HepG2 (cell line): ENCODE data around the gene PRSS33. TPM values are rescaled to one million over a fixed set of nuclear protein-coding genes. Genes with fewer than 3 reads are reported as not detected.

Source experiments
- ARID5B ChIP-seq: IDR thresholded peaks from 2 replicates; pipeline ENCODE4 v1.4.0; 2020; ENCODE audit warnings: mild to moderate bottlenecking, missing genetic modification reagents
- ATF5 ChIP-seq: sonication (generic); formaldehyde crosslinking; IDR thresholded peaks from 2 replicates; pipeline ENCODE4 v1.4.0; 2020; ENCODE audit warnings: mild to moderate bottlenecking, low read depth, missing genetic modification reagents
- ELF4 ChIP-seq: sonication (generic); formaldehyde crosslinking; IDR thresholded peaks from 2 replicates; pipeline ENCODE4 v1.5.0; 2020; ENCODE audit warnings: missing genetic modification reagents, mild to moderate bottlenecking, moderate library complexity, borderline replicate concordance
- HNRNPLL ChIP-seq: fragments of 200-400 bp; formaldehyde crosslinking; IDR thresholded peaks from 2 replicates; pipeline ENCODE4 v1.6.1; 2017; ENCODE audit warnings: mild to moderate bottlenecking, low read depth, low read length; ENCODE audit not compliant: poor library complexity, severe bottlenecking
- IRF9 ChIP-seq: sonication (generic); formaldehyde crosslinking; IDR thresholded peaks from 2 replicates; pipeline ENCODE4 v1.8.0; 2022; ENCODE audit warnings: missing genetic modification reagents, mild to moderate bottlenecking, borderline replicate concordance
- JDP2 ChIP-seq: sonication (generic); formaldehyde crosslinking; IDR thresholded peaks from 2 replicates; pipeline ENCODE4 v1.8.1; 2022; ENCODE audit warnings: missing genetic modification reagents, borderline replicate concordance
- KAT2B ChIP-seq: fragments of 150-350 bp; IDR thresholded peaks from 2 replicates; pipeline ENCODE4 v1.6.1; 2014; ENCODE audit warnings: low read depth, low read length, borderline replicate concordance
- KLF15 ChIP-seq: sonication (generic); formaldehyde crosslinking; IDR thresholded peaks from 2 replicates; pipeline ENCODE4 v1.8.1; 2023; ENCODE audit warnings: borderline replicate concordance, mild to moderate bottlenecking, inconsistent platforms, missing genetic modification reagents, mixed read lengths
- LBX2 ChIP-seq: sonication (generic); formaldehyde crosslinking; IDR thresholded peaks from 2 replicates; pipeline ENCODE4 v1.5.0; 2020; ENCODE audit warnings: missing genetic modification reagents, mild to moderate bottlenecking, borderline replicate concordance
- PHB2 ChIP-seq: fragments of 450-650 bp; IDR thresholded peaks from 2 replicates; pipeline ENCODE4 v1.6.1; 2018; ENCODE audit not compliant: partially characterized antibody
- RFX3 ChIP-seq: IDR thresholded peaks from 2 replicates; pipeline ENCODE4 v1.6.1; 2016; ENCODE audit warnings: missing biosample characterization, missing genetic modification reagents
- SIX1 ChIP-seq: sonication (generic); formaldehyde crosslinking; IDR thresholded peaks from 2 replicates; pipeline ENCODE4 v1.4.0; 2020; ENCODE audit warnings: missing genetic modification reagents, borderline replicate concordance
- SSRP1 ChIP-seq: IDR thresholded peaks from 2 replicates; pipeline ENCODE4 v1.6.1; 2016; ENCODE audit warnings: control low read depth
- ZC3H4 ChIP-seq: sonication (generic); formaldehyde crosslinking; IDR thresholded peaks from 2 replicates; pipeline ENCODE4 v1.4.0; 2020; ENCODE audit warnings: missing genetic modification reagents, borderline replicate concordance
- ZKSCAN5 ChIP-seq: sonication (generic); formaldehyde crosslinking; IDR thresholded peaks from 2 replicates; pipeline ENCODE4 v1.5.1; 2020; ENCODE audit warnings: mild to moderate bottlenecking, missing genetic modification reagents
- ZNF121 ChIP-seq: sonication (generic); formaldehyde crosslinking; IDR thresholded peaks from 2 replicates; pipeline ENCODE4 v1.5.0; 2020; ENCODE audit warnings: mild to moderate bottlenecking, missing genetic modification reagents
- ZNF235 ChIP-seq: sonication (generic); formaldehyde crosslinking; IDR thresholded peaks from 2 replicates; pipeline ENCODE4 v1.8.1; 2023; ENCODE audit warnings: mild to moderate bottlenecking, missing genetic modification reagents, borderline replicate concordance
- ZNF746 ChIP-seq: sonication (generic); formaldehyde crosslinking; IDR thresholded peaks from 2 replicates; pipeline ENCODE4 v1.8.0; 2022; ENCODE audit warnings: mild to moderate bottlenecking, missing genetic modification reagents
- ZNF879 ChIP-seq: sonication (generic); formaldehyde crosslinking; IDR thresholded peaks from 2 replicates; pipeline ENCODE4 v1.8.1; 2023; ENCODE audit warnings: missing genetic modification reagents
- polyA plus RNA-seq, 8 experiments: library from polyadenylated mRNA; depleted of rRNA in 3 of 8; stranded (reverse) in 7 of 8; unstranded in 1 of 8; fragments of >200 nt; fragmentation: Illumina TruSeq in 4 of 8; extraction: Trizol in 4 of 8; gene quantifications; 2 replicates each; pipeline versions ENCODE4 v1.2.1 to v1.2.3, GENCODE V29; 2011 to 2016; ENCODE audit warnings: low read depth in 4 of 8, missing spikeins in 1 of 8, mixed read lengths in 1 of 8; ENCODE audit not compliant: insufficient read depth in 1 of 8
- total RNA-seq, 5 experiments: library from RNA; depleted of rRNA; stranded (reverse); fragments of >200 nt; fragmentation: Illumina TruSeq; extraction: Trizol; gene quantifications; 2 replicates each; pipeline ENCODE4 v1.2.3, GENCODE V29; 2016; ENCODE audit warnings: low read depth in 1 of 5
- TF ChIP-seq, protein P1 (sequence below): sonication (generic); formaldehyde crosslinking; IDR thresholded peaks from 2 replicates; pipeline ENCODE4 v1.4.0; 2020; ENCODE audit warnings: mild to moderate bottlenecking, missing genetic modification reagents

PRSS33 gene
- total and polyA plus RNA-seq, 2 of the 13 experiments (the other 11 are each of a cell fraction or from before 2014, with no cell fraction given): not detected

DNA sequence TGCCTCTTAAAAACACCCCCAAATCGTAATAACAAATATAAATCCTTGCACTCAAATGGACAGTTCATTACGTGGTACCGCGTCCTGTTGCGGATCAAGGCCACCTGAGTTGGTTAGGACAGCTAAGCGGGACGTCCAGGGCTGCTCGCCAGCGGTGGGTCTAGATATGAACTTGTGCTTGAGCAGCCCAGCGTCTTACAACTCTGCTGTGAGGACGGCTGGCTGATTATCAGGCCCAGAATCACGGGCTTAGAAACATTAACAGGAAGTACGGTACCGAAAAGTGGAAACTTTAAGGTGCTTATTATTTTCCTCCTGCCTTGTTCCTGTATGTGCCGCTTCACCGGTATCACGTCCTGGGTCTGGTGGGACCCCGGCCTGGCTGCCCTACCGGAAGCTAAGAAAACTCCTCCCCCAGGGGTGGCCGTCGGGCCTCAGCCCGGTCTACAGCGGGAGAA is 35.8 kb downstream of the PRSS33 start (continued):
- TF ChIP-seq ARID5B (CRISPR knock-in tag) (no peak; the same call in none of the 2 replicates), ZC3H4 (CRISPR knock-in tag) (peak; percentile 92), ZNF121 (CRISPR knock-in tag) (no peak), RFX3 (CRISPR knock-in tag) (no peak), SIX1 (no peak), KLF15 (CRISPR knock-in tag) (no peak), ATF5 (no peak), LBX2 (no peak), IRF9 (no peak), ZNF235 (no peak), SSRP1 (CRISPR knock-in tag) (no peak), PHB2 (no peak), HNRNPLL (no peak), ZNF746 (no peak; the same call in 1 of the 2 replicates), JDP2 (CRISPR knock-in tag) (no peak), KAT2B (no peak), ZNF879 (no peak), ZKSCAN5 (CRISPR knock-in tag) (no peak), ELF4 (CRISPR knock-in tag) (no peak)
- TF ChIP-seq, protein P1, sequence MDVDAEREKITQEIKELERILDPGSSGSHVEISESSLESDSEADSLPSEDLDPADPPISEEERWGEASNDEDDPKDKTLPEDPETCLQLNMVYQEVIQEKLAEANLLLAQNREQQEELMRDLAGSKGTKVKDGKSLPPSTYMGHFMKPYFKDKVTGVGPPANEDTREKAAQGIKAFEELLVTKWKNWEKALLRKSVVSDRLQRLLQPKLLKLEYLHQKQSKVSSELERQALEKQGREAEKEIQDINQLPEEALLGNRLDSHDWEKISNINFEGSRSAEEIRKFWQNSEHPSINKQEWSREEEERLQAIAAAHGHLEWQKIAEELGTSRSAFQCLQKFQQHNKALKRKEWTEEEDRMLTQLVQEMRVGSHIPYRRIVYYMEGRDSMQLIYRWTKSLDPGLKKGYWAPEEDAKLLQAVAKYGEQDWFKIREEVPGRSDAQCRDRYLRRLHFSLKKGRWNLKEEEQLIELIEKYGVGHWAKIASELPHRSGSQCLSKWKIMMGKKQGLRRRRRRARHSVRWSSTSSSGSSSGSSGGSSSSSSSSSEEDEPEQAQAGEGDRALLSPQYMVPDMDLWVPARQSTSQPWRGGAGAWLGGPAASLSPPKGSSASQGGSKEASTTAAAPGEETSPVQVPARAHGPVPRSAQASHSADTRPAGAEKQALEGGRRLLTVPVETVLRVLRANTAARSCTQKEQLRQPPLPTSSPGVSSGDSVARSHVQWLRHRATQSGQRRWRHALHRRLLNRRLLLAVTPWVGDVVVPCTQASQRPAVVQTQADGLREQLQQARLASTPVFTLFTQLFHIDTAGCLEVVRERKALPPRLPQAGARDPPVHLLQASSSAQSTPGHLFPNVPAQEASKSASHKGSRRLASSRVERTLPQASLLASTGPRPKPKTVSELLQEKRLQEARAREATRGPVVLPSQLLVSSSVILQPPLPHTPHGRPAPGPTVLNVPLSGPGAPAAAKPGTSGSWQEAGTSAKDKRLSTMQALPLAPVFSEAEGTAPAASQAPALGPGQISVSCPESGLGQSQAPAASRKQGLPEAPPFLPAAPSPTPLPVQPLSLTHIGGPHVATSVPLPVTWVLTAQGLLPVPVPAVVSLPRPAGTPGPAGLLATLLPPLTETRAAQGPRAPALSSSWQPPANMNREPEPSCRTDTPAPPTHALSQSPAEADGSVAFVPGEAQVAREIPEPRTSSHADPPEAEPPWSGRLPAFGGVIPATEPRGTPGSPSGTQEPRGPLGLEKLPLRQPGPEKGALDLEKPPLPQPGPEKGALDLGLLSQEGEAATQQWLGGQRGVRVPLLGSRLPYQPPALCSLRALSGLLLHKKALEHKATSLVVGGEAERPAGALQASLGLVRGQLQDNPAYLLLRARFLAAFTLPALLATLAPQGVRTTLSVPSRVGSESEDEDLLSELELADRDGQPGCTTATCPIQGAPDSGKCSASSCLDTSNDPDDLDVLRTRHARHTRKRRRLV: no peak
